GM12872 (cell line): ENCODE data around the gene BARX2.

Source experiments
- CTCF ChIP-seq: IDR thresholded peaks from 3 replicates; pipeline ENCODE4 v1.5.1; 2011; ENCODE audit warnings: low read depth, mild to moderate bottlenecking, low read length, moderate library complexity; ENCODE audit not compliant: insufficient read depth

The BARX2 gene

GRCh38 chr11:129376658-129377341 is 1.2 kb downstream of the BARX2 start:
- no peak for TF ChIP-seq CTCF

DNA sequence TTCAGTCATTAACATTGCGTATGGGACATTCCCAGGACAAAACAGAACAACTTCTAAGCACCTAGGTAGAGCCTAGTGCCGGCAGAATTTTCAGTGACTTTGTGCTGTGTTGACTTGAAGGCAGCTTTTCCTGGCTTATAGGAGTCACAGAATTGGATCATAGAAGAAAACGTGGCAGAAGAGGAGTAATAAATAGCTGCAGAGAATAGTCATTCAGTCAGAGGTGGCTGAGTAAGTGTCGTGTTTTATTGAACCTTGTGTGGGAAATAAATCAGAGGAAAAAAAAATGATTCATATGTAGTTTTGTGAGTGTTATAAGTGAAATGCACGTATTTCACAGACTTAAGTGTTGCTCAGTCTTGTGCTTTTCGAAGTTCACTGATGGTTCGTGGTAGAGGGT is 2.1 kb downstream of the BARX2 start:
- TF ChIP-seq CTCF: no peak

DNA sequence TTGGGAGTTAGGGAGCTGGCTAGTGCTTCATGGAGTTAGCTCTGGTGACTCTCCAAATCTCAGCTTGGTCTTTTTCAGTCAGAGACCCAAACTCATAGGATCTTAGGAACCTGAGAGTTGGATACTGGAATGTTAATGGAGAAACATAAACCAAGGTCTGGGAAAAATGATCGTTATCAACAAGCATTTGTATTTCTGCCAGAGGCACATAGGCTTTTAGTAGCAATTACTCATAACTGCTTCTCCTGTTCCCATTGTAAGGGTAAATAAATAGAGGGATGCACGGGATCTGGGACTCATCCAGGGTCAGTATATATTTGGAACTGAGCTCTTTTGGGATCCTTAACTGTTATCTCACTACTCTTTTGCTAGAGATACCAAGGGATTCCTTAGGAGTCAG is 4.8 kb downstream of the BARX2 start:
- TF ChIP-seq CTCF: no peak

- TF ChIP-seq CTCF: no peak
These were observed 6.9 kb downstream of the BARX2 start for GRCh38 chr11:129382583-129382982.

DNA sequence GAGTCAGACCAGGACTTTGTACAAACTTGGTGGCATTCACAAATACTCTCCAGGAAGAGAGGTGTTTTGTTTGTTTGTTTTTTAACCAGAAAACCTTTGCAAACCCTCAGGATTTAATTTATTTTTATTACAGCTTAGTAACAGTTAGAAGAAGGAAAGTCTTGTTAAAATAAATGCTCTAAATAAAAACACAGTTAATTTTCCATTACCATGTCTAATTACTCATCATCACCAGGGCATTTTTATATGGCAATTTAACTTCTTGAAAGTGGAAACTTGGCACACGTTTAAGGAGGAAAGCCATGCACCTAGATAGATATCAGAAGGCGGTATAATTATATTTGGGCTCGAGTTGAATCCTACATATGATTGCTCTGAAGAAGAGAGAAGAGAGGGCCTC is 7.4 kb downstream of the BARX2 start:
- no peak for TF ChIP-seq CTCF

DNA sequence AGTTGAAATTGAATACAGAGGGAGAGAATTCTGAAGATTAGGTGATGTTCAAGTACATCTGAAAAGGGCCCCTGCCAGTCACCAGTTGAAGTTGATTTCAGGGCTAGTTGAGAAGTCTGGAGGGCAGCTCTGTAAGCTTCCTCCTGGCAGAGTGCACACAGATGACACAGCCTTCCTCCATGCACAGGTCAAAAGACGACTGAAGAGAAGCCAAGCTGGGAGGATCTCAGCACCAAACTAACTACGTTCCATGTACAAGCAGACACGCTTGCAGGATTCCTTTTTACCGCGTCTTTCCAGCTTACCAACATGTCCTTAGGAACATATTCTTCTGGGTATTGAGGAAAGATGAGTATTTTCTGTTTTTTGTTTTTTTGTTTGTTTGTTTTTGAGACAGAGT is 7.9 kb downstream of the BARX2 start:
- TF ChIP-seq CTCF: no peak

- TF ChIP-seq CTCF: no peak
These were observed 8.8 kb downstream of the BARX2 start for GRCh38 chr11:129384415-129384814.
